RWPE2 (cell line): ENCODE data around the gene NSG2.
A peak's percentile ranks its signal among the peaks of the same experiment; 100 is the strongest.

Experiments used
- ATAC-seq: fragments of 200-7000 bp; cut with Tn5 transposase; 3 replicates; pipeline ENCODE4 v1.9.1; 2021; ENCODE audit warnings: low read depth
- DNase-seq: peaks from one replicate; pipeline ENCODE4 v3.0.0-alpha.2; 2020; ENCODE audit warnings: low spot score
- H3K27ac ChIP-seq: fragments of 450-650 bp; 2 replicates; pipeline ENCODE4 v1.5.1; 2017; ENCODE audit warnings: mild to moderate bottlenecking; ENCODE audit not compliant: poor library complexity, severe bottlenecking
- H3K27me3 ChIP-seq: fragments of 250-450 bp; sonication (Bioruptor Pico); 2 replicates; pipeline ENCODE4 v1.5.1; 2021; ENCODE audit warnings: mild to moderate bottlenecking, moderate library complexity; ENCODE audit not compliant: insufficient read depth, poor library complexity, severe bottlenecking
- H3K36me3 ChIP-seq: fragments of 250-450 bp; sonication (Bioruptor Pico); 2 replicates; pipeline ENCODE4 v1.5.1; 2020; ENCODE audit warnings: low read depth, mild to moderate bottlenecking, moderate library complexity
- H3K4me1 ChIP-seq: fragments of 250-450 bp; sonication (Bioruptor Pico); 2 replicates; pipeline ENCODE4 v1.5.1; 2021; ENCODE audit warnings: mild to moderate bottlenecking, moderate library complexity; ENCODE audit not compliant: insufficient read depth, poor library complexity, severe bottlenecking
- H3K4me3 ChIP-seq: fragments of 250-450 bp; sonication (Bioruptor Pico); 2 replicates; pipeline ENCODE4 v1.5.1; 2021; ENCODE audit warnings: mild to moderate bottlenecking, moderate library complexity; ENCODE audit not compliant: severe bottlenecking
- H3K9me3 ChIP-seq: fragments of 250-450 bp; sonication (Bioruptor Pico); 2 replicates; pipeline ENCODE4 v1.5.1; 2021; ENCODE audit warnings: mild to moderate bottlenecking, moderate library complexity; ENCODE audit not compliant: severe bottlenecking
- CTCF ChIP-seq: fragments of 450-650 bp; IDR thresholded peaks from one replicate; pipeline ENCODE4 v1.5.1; 2017; ENCODE audit warnings: mild to moderate bottlenecking, moderate library complexity; ENCODE audit not compliant: poor library complexity, severe bottlenecking

Gene NSG2

GRCh38 chr5:174045470-174046025 lies at the start of gene NSG2:
TSS of gene NSG2 (plus strand) at chr5:174045706. CDS start at chr5:174046756, 1,050 bp downstream.
- Histone ChIP-seq H3K9me3 (no peaks in the 10 kb centered on the region), H3K4me1 (no peaks in the 10 kb centered on the region), H3K27ac (no peak within 1 kb of the TSS), H3K4me3 (no peak within 1 kb of the TSS), H3K36me3 (no peaks in the 10 kb centered on the region), H3K27me3 (no peaks in the 10 kb centered on the region)
- peak; percentile 94 for TF ChIP-seq CTCF
- ATAC-seq = peak; percentile 100
- peak; percentile 93 for DNase-seq

- H3K27ac ChIP-seq = no peak overlapping the region
- H3K9me3 ChIP-seq = no peaks in the 10 kb centered on the region
- H3K27me3 ChIP-seq = peaks cover 54% of the 10 kb centered on the region
- H3K4me1 ChIP-seq = no peaks in the 10 kb centered on the region
- no peak overlapping the region for H3K4me3 ChIP-seq
- TF ChIP-seq CTCF = no peak
- no peak for ATAC-seq
- no peaks in the 10 kb centered on the region for H3K36me3 ChIP-seq
- DNase-seq = no peak
Measured at GRCh38 chr5:173997331-173997730, 48.2 kb upstream of the NSG2 start.

DNA sequence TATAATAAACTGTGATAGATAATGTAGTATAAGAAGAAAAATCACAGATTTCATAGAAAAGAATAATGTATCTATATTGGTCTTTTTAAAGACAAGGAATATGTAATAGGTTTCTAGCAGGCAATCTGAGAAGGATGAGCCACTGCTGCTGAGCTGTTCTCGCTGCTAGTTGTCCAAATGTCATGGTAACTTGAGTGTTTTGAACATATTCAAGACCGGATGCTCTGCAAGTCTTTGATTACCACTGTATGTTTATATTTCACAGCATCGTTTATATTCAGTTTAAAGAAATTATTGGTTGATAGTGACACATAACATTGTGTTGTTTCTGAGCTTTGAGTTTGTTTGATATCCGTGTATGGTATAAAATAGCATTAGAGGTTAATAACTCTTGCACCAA lies 47.0 kb upstream of the NSG2 start:
- H3K27ac ChIP-seq = no peak overlapping the region
- no peak for TF ChIP-seq CTCF
- H3K27me3 ChIP-seq = peaks cover 45% of the 10 kb centered on the region
- H3K9me3 ChIP-seq = no peaks in the 10 kb centered on the region
- DNase-seq (no peak), ATAC-seq (no peak)
- H3K4me1 ChIP-seq = no peaks in the 10 kb centered on the region
- H3K36me3 ChIP-seq = no peaks in the 10 kb centered on the region
- no peak overlapping the region for H3K4me3 ChIP-seq

DNA sequence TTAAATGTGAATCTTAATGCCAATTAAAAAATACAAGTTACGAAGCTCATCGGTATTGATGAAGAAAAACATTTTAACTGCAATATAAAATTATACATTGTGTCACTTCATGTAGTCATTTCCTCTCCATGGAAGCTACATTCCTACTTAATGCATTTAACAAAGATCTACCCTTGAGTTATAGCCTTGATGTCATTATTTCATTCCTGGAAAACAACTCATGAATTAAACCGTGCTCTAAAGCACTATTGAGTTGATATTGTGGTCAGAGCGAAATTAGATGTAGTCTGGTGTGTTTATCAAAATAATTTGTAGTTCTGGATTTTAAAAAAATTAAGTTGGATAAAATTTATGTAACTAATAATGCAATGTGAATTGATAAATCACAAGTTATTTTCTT lies 45.4 kb upstream of the NSG2 start:
- Histone ChIP-seq H3K4me1 (no peaks in the 10 kb centered on the region), H3K9me3 (no peaks in the 10 kb centered on the region), H3K27me3 (peaks cover 53% of the 10 kb centered on the region), H3K36me3 (no peaks in the 10 kb centered on the region), H3K4me3 (no peak overlapping the region), H3K27ac (no peak overlapping the region)
- TF ChIP-seq CTCF = no peak
- DNase-seq (no peak), ATAC-seq (no peak)

GRCh38 chr5:174003795-174004194 lies 41.7 kb upstream of the NSG2 start:
- no peak for TF ChIP-seq CTCF
- H3K9me3 ChIP-seq = no peaks in the 10 kb centered on the region
- ATAC-seq (no peak), DNase-seq (no peak)
- no peaks in the 10 kb centered on the region for H3K4me1 ChIP-seq
- H3K27me3 ChIP-seq = peaks cover 21% of the 10 kb centered on the region
- no peak overlapping the region for H3K4me3 ChIP-seq
- no peak overlapping the region for H3K27ac ChIP-seq
- no peaks in the 10 kb centered on the region for H3K36me3 ChIP-seq
